ENCODE data around the gene TPRG1.

Gene TPRG1

DNA sequence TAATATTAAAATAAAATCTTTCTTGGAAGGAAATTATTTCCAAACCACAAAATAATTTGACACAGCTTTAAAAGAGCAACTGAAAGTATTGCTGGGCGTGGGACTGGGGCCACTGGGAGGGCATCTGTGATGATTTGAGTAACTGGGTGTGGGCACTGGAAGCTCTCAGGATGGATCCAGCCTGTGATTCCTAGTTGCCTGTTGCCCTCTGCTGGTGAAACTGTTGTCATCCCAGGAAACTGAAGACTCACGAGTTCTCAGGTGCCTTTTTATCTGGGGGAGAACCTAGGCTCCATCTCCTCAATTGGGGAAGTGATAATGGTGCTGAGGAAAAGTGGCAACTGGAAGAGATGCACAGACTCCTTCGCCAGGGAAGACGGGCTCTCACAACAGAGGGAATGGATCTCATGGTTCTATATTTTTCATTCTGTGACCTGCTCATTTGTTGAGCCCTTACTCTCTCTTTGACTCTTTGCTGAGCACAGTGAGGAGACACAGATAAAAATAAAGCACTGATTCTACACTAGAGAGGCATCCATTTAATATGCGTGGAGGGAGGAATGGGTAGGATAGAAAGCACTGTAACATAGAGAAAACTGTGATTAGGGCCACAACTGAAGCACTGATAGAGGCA lies 61.6 kb downstream of the TPRG1 start:
- peak; percentile 69 for DNase-seq

DNA sequence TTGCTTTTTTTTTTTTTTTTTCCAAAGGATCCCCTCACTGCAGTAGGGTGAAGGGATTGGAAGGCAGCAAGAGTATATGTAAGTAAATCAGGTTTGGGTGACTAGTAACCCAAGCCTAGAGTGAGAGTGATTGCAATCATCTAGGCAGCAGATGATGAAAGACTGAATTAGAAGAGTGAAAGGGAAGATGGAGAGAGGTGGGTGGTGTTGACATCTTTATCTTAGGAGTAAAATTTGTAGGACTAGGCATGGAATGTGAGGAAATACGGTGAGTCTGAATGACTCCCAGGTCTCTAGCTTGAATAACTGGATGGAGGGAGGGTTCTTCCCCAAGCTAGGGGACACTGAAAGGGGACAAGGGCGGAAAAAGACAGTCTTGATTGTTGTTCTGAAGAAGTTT lies 63.4 kb downstream of the TPRG1 start:
- DNase-seq, result peak; percentile 28

DNA sequence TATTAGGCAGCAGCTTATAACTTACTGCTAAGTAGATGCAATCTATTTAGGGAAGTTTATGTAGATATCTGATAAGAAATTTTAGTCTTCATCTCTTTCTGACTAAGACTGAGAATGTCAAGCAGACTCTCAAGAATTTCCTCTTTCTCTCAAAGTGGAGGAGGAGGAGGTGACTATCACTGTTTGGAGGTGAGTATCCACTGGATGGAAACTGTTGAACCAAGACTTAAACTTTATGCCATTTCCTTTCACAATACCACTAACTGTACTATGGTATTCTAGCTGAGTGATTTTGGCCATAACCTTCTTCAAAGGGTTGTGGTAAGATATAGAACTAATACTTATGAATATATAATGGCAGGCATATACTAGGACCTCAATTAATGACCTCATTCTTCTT lies 64.6 kb downstream of the TPRG1 start:
- no peak for DNase-seq

DNA sequence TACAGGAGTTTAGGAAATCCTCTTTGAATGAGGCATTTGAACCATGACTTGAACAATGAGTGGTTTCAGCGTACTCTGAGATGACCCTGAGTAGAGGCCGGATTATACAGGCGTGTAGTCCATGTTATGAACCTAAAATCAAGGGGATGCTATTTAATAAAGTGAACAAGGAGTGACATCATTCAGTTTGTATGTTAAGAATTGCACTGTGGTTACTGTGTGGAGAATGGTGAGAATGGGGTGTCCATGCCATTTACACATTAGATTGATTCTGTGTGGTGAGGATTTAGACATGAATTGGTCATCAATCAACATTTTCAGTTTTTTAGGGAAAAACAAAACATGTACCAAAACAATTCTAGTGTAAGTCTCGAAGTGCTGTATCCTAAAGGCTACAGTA lies 65.8 kb downstream of the TPRG1 start:
- DNase-seq, result peak; percentile 61

DNA sequence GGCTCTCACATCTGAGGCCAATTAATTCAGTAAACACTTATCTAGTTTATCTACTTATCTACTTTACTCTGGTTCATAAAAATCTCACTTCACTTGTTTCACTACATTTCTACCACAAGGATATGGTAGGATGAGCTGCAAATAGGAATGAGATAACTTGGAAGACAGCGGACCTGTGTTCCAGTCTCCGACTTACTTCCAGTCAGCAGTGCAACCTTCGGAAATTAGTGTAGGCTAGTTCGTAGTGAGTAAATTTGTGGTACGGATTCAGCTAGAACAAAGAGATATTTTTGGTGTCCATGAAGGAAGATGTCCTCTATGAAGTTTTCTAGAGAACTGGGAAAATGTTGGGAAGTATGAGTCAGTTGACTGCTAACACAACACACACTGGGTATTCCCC lies 66.3 kb downstream of the TPRG1 start:
- no peak for DNase-seq

DNA sequence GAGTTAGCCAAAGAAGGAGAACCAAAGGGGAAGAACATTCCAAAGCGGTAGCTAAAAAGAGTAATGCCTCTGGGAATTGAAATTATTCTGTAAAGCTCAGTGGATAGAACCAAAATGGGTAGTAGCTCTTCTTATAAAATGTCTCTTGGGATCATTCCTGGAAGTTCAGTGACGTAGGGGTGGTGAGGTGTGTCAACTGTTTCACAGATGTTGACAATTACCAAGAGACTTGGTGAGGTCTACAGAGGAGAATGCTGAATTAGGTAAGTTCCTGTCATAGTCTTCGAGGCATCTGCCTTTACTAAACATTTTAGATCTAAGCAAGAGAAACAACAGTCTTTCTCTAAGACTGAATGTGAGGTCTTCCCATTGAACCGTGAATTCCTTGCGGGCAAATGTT lies 67.8 kb downstream of the TPRG1 start:
- no peak for DNase-seq

DNA sequence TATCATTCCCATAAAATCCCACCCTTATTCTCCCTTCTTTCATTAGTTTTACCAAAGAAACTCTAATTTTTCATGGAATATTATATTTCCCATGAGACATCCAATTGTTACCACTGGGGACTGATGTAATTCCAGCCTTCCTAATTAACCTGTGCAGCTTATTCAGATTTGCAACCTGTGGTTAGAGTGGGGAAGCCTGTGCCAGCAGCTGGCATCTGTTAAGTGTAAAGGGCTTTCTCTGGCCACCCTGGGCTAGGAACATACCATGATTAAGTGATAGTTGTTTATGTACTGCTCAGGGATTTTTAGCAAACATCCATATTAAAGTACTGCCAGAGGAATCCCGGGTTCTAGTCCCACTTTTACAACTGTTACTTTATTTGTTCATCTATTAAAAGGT lies 78.2 kb downstream of the TPRG1 start:
- DNase-seq, result no peak

DNA sequence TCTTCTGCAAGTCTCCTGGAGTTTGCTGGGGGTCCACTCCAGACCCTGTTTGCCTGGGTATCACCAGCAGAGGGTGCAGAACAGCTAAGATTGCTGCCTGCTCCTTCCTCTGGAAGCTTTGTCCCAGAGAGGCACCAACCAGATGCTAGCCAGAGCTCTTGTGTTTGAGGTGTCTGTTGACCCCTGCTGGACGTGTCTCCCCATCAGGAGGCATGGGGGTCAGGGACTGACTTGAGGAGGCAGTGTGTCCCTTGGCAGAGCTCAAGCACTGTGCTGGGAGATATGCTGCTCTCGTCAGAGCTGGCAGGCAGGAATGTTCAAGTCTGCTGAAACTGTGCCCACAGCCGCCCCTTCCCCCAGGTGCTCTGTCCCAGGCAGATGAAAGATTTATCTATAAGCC lies 86.5 kb downstream of the TPRG1 start:
- no peak for DNase-seq

DNA sequence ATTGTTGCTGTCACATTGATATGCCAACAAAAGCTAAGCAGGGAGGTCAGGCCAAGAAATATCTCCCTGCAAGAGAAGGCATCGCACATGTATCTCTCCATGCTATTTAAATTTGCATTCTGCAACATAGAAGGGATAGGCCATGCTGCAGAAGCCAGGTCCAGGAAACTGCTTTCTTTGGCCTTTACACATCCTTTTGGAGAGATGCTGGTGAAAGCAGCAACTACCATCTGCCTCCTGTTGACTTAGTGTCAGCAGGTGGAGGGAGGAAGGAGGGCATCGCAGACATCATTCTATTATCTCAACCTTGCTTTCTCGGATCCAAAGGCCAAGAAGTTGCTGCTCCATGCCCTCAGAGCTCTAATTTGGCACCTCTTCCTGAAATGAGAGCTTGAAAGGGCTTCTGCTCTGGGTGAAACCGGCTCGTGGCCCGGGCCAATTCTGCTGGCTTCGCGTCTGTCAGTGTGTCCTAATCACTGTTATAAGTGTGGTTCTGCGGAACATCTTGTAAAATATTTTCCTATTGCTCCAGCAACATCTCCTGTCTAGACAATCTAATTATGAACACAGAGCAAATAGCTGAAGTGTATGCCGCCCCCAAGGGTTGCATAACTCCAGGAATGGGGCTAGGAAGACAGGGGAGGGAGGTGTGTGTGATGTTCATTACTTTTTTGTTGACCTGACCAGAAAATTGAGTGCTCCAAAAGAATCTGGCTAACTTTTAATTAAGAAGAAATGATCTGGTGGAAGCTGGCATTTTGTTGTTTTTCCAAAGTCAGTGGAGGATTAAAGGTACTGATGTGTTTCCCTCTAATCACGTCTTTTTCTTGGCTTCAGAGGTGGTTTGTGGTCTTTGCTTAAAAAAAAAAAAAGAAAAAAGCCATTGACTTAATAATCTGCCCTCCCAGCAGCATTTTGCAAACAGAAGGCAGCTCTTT lies 89.1 kb downstream of the TPRG1 start:
- DNase-seq, result peak; percentile 79

DNA sequence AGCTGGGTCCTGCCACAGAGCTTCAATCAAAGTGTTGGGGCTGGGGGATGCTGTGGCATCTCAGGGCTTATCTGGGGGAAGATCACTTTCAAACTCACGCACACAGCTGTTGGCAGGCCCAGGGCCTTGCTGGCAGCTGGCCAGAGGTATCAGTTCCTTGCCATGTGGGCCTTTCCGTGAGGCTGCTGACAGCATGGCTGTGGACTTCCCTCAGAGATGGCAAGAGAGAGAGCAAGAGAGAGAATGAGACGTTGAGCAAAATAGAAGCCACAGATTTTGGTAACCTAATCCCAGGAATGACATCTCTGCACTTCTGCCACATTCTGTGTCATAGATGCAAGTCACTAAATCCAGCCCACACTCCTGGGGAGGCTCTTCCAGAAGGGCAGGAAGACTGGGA lies 91.0 kb downstream of the TPRG1 start:
- DNase-seq, result no peak

DNA sequence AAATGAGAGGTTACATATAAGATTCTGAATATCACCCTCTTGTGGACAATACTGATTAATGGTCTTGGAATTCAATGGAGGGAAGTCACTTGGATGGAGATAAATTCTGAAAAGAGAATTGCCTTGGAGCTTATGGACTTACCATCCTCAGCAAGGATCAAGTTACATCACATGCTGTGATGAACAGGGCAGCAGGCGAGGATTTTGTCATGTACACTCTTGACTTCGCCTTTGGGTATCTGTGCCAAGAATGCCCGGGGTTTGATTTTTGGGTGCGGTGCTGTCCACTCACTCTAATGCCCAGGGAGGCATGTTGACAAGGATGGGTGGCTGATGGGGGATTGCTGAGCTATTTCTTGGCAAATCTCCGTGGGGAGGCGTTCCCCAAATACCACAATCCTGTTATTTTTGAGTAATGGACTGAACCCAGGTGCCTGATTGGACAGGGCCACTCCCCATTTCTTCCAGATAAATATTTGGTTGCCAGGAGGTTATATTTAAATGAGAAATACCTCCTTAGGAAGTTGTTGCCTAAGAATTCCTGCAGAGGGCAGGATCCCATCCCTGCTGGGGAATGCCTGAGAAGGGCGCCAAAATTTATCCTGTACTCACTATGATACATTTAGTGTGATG lies 96.3 kb downstream of the TPRG1 start:
- peak; percentile 23 for DNase-seq

DNA sequence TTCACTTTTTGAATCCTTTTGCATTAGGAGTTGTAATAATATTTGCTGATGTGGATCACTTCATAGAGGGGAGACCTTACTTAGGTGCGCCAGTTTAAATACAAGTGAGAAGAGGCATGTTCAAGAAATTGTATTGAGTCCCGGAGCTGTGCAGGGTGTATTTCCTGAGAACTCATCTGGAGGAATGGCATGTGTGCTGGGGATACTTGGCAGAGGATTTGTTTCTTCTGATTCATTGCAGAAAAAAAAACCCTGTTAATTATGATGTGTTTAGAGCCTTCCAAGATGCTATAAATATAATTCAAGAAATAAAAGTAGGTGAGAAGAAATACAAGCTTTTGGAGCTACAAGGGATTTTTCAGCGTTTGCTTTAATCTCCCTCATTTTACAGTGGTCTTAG lies 97.6 kb downstream of the TPRG1 start:
- peak; percentile 67 for DNase-seq

DNA sequence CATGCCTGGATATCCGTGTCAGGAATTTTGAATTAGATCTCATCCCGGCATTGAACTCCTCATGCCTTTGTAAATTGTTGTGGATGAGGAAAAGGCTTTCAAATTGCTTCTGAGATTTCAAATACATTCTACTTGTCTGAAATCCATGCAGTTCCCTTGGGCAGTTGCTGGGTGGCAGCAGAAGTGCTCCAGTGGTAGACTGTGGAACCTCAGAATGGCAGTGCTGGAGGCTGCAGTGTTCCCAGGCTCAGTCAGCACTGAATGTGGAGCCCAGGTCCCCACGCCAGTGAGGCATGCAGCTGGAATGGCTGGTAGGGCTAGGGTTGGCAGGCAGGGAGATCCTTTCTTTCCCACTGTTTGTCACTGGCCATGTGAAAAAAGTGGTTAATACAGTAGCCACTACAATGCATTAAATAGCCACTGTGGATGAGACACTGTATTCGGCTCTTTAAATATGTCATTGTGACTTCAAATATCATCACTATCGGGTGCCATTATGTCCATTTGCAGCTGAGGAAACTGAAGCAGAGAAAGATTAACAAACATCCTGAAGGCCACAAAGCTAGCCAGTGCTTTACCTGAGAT lies 98.6 kb downstream of the TPRG1 start:
- DNase-seq, result peak; percentile 85

DNA sequence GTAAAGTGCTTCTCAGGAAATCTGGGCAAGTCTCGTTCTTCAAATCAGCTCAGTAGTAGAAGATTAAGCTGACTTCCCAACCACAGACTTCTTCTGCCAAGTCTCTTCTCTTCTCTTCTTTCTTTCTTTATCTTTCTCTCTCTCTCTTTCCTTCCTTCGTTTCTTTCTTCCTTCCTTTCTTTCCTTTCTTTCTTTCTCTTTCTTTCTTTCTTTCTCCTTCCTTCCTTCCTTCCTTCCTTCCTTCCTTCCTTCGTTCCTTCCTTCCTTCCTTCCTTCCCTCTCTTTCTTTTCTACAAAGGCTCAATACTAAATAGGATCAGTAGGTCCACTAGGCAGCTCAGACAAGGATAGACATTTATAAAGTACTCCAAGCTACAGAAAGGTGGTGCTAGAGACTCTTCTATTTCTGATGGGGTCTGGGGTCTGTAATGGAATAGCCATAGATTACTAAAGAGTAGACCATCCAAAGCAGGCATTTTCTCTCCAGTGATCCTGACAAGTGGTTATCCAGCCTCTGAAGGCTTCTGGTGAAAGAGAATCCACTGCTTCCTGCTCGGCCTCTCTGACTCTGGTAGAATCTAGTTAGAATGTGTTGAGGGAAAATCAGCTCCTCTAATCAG lies 100.8 kb downstream of the TPRG1 start:
- peak; percentile 14 for DNase-seq

DNA sequence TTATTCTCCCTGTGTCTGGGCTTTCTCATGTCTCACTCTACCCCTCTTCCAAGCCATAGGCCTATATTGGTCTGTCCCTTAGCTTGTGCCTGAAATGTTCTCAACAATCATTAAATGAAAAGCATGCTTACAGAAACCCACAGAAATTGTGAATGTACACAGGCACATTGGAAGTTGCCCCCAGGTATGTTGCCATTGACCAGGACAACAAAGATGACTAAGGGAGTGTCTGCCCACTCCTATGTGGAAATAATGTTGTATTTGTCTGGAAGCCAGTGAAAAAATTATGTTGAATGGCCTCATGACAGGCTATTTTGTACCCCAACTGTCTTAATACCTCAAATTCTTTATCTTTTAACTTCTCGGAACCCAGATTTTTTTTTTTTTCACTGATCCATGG lies 102.0 kb downstream of the TPRG1 start:
- no peak for DNase-seq

DNA sequence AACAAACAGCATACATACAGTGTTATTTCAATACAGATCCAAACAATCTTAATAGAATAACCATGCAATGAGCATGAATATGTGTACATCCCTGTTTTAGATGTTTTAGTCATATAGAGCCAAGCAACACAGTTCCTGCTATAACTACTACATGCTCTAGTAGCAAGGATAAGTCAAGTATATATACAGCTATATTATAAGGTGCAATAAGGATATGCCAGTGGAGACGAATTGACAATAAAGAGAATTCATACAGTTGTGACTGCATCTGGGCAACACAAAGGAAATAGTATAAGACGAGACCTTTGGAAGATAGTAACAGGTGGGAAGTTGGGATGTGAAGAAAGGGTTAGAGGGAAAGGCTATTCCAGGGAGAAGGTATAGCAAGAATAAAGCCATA lies 103.4 kb downstream of the TPRG1 start:
- DNase-seq, result no peak

DNA sequence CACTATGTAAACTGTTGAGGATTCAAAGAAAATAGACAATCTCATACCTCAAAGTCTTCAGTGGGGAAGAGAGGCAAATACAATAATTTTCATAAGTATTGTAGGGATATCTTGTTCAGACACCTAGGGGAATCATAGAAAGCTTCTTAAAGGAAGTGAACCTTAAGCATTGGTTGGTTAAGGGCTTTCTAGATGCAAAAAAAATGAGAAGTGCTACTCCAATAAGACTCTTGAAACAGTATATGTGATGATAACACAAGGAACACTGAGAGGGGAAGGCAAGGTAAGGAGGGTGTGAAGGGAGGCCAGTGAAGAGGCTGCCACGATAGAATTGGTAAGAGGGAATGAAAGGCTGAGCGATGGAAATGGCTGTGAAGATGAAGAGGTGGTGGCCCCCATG lies 104.1 kb downstream of the TPRG1 start:
- no peak for DNase-seq

DNA sequence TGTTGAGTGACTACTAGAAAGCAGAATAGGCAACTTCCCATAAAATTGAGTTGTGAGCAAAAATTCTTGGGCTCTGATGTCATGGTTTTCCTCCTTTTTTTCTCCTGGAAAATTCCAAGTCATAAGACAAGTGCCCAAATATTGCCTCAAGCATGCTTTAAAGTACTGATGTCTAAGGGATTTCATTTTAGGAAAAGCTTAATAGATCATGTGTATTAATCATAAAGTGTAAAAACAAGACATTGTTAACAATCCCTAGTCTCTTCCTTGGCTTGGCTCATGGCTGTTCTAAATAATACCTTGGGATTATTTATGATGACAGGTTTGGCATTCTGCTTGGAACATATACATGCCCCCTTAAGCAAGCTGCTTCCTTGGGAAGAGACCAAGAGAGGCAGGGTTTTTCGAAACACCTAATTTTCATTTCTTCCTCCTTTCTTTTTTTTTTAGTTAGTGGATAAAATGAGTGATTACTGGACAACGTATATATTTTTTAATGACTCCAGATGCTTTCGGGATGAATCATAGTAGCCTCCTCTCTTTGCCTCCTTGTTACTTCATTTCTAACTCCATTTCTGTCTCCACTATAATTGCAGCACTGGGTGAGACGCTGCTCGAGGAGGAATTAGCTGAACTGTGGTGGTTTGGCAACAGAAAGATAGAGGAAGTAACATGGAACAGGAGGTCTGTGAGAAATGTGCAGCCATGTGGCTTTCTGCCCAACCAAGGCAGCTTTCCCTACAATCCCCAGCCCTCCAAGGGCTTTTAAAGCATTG lies 104.9 kb downstream of the TPRG1 start:
- peak; percentile 99 for DNase-seq

DNA sequence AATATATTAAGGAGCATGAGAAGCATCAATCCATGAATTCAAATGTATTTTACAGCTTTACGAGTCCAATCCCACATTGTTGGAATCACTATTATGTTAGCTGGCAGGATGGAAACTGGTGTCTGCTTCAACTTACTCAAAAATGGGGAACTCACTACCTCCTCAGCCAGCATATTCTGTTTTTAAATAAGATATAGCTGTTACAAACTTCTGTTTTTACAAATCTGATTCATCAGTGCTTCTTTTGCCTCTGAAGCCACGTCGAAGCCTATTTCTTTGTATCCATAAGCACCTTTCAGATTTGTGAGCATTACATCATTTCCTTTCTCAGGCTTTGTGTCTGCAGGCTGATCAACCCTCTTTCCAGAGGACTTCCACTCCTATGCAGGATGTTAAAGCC lies 105.9 kb downstream of the TPRG1 start:
- peak; percentile 57 for DNase-seq

DNA sequence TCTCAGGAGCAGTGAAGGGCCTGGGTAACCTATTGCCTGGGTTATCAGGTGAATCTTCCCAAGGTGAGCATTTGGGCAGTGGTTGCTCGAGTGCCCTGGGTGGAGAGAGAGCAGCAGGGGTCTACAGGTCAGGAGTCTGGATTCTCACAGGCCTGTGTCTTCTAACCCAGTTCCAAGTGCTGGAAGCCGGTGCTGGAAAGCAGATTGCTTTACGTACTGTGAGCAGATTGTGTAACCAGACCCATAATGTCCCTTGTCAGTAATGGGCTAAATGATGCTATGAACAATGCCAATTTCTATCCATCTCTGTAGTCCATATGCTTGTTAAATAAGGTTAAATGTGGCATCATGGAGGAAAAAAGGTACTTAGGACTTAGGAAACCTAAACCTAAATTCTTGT lies 106.5 kb downstream of the TPRG1 start:
- DNase-seq, result no peak

DNA sequence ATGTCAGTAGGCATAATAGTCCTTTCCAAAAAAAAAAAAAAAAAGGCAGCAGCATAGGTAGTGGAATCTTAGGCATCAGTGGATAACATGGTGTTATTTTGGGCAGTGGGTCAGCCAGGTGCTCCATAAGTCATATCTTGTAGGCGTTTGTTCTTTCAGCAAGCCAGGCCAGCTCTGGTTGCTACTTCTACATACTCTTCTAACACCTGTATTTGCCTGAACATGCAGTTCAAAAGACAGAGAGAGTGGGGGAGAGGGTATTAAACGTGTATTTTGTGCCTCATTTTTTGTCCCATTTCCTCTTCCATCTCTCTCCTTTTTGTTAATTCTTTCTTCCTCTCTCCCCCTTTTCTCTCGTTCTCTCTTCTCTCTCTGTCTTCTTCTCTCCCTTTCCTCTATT lies 110.4 kb downstream of the TPRG1 start:
- no peak for DNase-seq

DNA sequence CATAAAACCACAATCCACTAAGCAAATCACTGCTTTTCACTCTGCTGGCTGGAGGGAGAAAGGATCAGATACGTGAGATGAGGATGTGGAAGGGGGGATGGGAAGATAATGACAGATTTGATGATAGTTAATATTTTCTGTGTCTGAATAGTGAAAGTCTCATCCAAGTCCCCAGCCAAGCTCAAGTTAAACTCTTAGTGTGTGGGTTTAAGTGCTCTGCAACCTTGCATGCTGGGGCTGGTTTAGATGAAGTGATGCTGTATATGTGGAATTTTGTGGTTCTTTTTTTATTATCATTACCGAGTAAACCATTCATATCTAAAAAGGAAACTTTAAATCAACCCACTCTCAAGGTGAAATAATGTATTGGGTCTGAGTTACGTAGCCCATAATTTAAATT lies 111.0 kb downstream of the TPRG1 start:
- DNase-seq, result peak; percentile 81
